Activated B cell treated with CpG ODN at 0.5 μM for 24 hours (primary cell): ENCODE measurements around the gene MISP. TPM values are rescaled to one million over a fixed set of nuclear protein-coding genes. Genes with fewer than 3 reads are reported as not detected.

ENCODE experiments used
- ATAC-seq: fragments of 200-7000 bp; cut with Tn5 transposase; one replicate; pipeline ENCODE4 v1.10.0; 2021; ENCODE audit warnings: low read depth, mild to moderate bottlenecking, moderate library complexity
- CTCF ChIA-PET: fragments of 350-600 bp; sonication (Branson Sonifier 250); formaldehyde crosslinking; loops from one replicate; lab custom pipeline; 2021; ENCODE audit warnings: antibody characterized with exemption; lab: Charles Lee
- POLR2A ChIA-PET: fragments of 350-600 bp; sonication (Branson Sonifier 250); formaldehyde crosslinking; loops from one replicate; lab custom pipeline; 2021; ENCODE audit warnings: antibody characterized with exemption; lab: Charles Lee
- DNase-seq: peaks from one replicate; pipeline ENCODE4 v3.0.0; 2022
- H3K27ac Mint-ChIP-seq: one replicate; pipeline ENCODE4 v1.8.0; 2020; ENCODE audit warnings: mixed read lengths
- H3K27me3 Mint-ChIP-seq: one replicate; pipeline ENCODE4 v1.8.0; 2021; ENCODE audit warnings: mixed read lengths
- H3K36me3 Mint-ChIP-seq: one replicate; pipeline ENCODE4 v1.8.0; 2021; ENCODE audit warnings: low read depth, mixed read lengths
- H3K4me1 Mint-ChIP-seq: one replicate; pipeline ENCODE4 v1.8.0; 2021; ENCODE audit warnings: mixed read lengths
- H3K4me3 Mint-ChIP-seq: one replicate; pipeline ENCODE4 v1.8.0; 2020; ENCODE audit warnings: mild to moderate bottlenecking, mixed read lengths
- H3K9me3 Mint-ChIP-seq: one replicate; pipeline ENCODE4 v1.8.0; 2020; ENCODE audit warnings: mixed read lengths
- intact Hi-C: fragments of 100-400 bp; cut with micrococcal nuclease; formaldehyde crosslinking; loops from one replicate; pipeline ENCODE4 v1.15.1; 2024
- total RNA-seq: library from RNA; stranded (reverse); gene quantifications from 2 replicates; pipeline ENCODE4 v1.2.3, GENCODE V29; 2022
- TF ChIP-seq, protein P1 (sequence below): fragments of 200-600 bp; IDR thresholded peaks from one replicate; pipeline ENCODE4 v1.8.0; 2022; ENCODE audit warnings: antibody characterized with exemption, mild to moderate bottlenecking

The MISP gene
- total RNA-seq, 1 donor from 2014 or later = not detected

- peaks cover 2% of the 10 kb centered on the region for H3K4me1 Mint-ChIP-seq
- no peak overlapping the region for H3K4me3 Mint-ChIP-seq
- H3K9me3 Mint-ChIP-seq = peaks cover 7% of the 10 kb centered on the region
- ChIA-PET POLR2A (no interaction called here), CTCF (no interaction called here)
- TF ChIP-seq, protein P1, sequence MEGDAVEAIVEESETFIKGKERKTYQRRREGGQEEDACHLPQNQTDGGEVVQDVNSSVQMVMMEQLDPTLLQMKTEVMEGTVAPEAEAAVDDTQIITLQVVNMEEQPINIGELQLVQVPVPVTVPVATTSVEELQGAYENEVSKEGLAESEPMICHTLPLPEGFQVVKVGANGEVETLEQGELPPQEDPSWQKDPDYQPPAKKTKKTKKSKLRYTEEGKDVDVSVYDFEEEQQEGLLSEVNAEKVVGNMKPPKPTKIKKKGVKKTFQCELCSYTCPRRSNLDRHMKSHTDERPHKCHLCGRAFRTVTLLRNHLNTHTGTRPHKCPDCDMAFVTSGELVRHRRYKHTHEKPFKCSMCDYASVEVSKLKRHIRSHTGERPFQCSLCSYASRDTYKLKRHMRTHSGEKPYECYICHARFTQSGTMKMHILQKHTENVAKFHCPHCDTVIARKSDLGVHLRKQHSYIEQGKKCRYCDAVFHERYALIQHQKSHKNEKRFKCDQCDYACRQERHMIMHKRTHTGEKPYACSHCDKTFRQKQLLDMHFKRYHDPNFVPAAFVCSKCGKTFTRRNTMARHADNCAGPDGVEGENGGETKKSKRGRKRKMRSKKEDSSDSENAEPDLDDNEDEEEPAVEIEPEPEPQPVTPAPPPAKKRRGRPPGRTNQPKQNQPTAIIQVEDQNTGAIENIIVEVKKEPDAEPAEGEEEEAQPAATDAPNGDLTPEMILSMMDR = no peak
- peaks cover 31% of the 10 kb centered on the region for H3K27me3 Mint-ChIP-seq
- ATAC-seq (no peak), DNase-seq (no peak)
- intact Hi-C loops = no loop called here
- H3K36me3 Mint-ChIP-seq = no peaks in the 10 kb centered on the region
- no peak overlapping the region for H3K27ac Mint-ChIP-seq
These were observed 39.7 kb upstream of the MISP start for GRCh38 chr19:711254-711653.

DNA sequence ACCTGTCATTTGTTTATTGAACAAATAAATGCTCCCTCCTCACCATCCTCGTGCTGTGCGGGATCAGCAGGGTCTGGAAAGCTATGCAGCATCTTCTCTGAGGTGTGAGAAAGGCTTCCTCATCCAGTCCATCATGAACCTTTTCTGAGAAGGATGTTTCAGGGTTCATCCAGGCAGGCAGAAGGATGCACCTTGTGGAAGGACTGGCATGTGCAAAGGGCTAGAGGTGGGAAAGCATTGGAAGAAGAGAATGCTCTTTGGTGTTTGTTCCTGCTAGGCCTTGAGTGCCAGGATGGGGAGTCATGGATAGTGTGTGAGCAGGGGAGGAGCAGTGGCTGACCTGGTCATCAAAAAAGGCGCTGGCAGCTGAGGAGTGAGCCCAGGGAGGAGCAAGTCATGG is 35.6 kb upstream of the MISP start:
- POLR2A ChIA-PET = no interaction called here
- H3K27me3 Mint-ChIP-seq = peaks cover 24% of the 10 kb centered on the region
- H3K9me3 Mint-ChIP-seq = peaks cover 4% of the 10 kb centered on the region
- no peaks in the 10 kb centered on the region for H3K36me3 Mint-ChIP-seq
- no peaks in the 10 kb centered on the region for H3K4me1 Mint-ChIP-seq
- intact Hi-C loops = no loop called here
- no peak overlapping the region for H3K4me3 Mint-ChIP-seq
- CTCF ChIA-PET = no interaction called here
- no peak overlapping the region for H3K27ac Mint-ChIP-seq
- no peak for DNase-seq
- TF ChIP-seq, protein P1 = no peak
- no peak for ATAC-seq

DNA sequence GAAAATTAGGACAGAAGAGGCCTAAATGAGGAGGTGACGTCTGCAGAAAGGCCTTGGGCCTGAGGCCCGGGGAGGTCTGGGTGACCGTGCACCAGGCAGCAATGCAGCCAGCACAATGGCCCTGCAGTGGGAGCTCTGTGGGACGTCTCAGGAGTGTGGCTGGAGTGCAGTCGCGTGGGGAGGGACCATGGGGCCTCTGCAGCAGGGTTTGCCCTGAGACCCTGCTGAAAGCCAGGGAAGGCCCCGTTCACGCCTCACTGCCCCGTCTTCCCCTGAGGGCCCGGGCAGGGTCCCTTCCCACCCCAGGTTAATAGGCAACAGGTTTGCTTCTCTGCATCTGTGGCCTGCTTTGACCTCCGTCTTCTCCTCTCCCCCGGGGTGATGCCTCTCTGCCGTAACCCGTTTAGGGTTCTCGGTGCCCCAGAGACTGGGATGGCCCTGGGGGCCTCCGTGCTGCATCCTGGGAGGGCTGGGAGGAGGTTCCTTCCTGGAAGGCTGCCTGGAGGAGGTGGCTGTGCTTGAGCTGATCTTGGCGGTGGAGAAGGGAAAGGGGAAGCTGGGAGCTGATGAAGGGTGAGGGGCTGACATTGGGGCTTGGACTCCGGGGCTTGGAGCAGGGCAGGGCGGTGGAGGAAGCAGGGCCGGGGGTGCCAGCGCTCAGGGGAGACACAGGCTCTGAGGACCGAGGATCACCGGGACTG is 32.5 kb upstream of the MISP start:
- DNase-seq = no peak
- Mint-ChIP-seq H3K4me1 (peaks cover 10% of the 10 kb centered on the region), H3K36me3 (no peaks in the 10 kb centered on the region), H3K4me3 (no peak overlapping the region), H3K27me3 (peaks cover 22% of the 10 kb centered on the region), H3K27ac (no peak overlapping the region), H3K9me3 (peaks cover 4% of the 10 kb centered on the region)
- ATAC-seq = no peak
- POLR2A ChIA-PET = no interaction called here
- CTCF ChIA-PET = no interaction called here
- intact Hi-C loops = no loop called here
- TF ChIP-seq, protein P1 = no peak

- Mint-ChIP-seq H3K9me3 (peaks cover 4% of the 10 kb centered on the region), H3K27me3 (peaks cover 22% of the 10 kb centered on the region), H3K4me3 (no peak overlapping the region), H3K4me1 (peaks cover 10% of the 10 kb centered on the region), H3K36me3 (no peaks in the 10 kb centered on the region), H3K27ac (no peak overlapping the region)
- ATAC-seq (no peak), DNase-seq (no peak)
- ChIA-PET CTCF (no interaction called here), POLR2A (no interaction called here)
- TF ChIP-seq, protein P1 = no peak
- intact Hi-C loops = no loop called here
These were observed 31.9 kb upstream of the MISP start for GRCh38 chr19:718991-719512.

- no peak overlapping the region for H3K27ac Mint-ChIP-seq
- intact Hi-C loops = no loop called here
- CTCF ChIA-PET = no interaction called here
These were observed 31.1 kb upstream of the MISP start for GRCh38 chr19:719636-720344.

More at GRCh38 chr19:719636-720344, 31.1 kb upstream of the MISP start:
- peaks cover 22% of the 10 kb centered on the region for H3K27me3 Mint-ChIP-seq
- DNase-seq = no peak
- H3K4me1 Mint-ChIP-seq = peaks cover 10% of the 10 kb centered on the region
- ATAC-seq = no peak
- H3K36me3 Mint-ChIP-seq = no peaks in the 10 kb centered on the region
- POLR2A ChIA-PET = no interaction called here
- peaks cover 4% of the 10 kb centered on the region for H3K9me3 Mint-ChIP-seq
- TF ChIP-seq, protein P1 = no peak
- H3K4me3 Mint-ChIP-seq = no peak overlapping the region
